H1 (cell line): ENCODE results near the gene CRABP2. TPM values are rescaled to one million over a fixed set of nuclear protein-coding genes. Genes with fewer than 3 reads are reported as not detected.

Experiments used
- CTCF ChIA-PET: fragments of 300-600 bp; sonication (Branson Sonifier 250); formaldehyde crosslinking; loops from one replicate; lab custom pipeline; 2021; ENCODE audit not compliant: partially characterized antibody; lab: Charles Lee
- POLR2A ChIA-PET: fragments of 300-600 bp; sonication (Branson Sonifier 250); formaldehyde crosslinking; loops from one replicate; lab custom pipeline; 2021; ENCODE audit warnings: inconsistent platforms; ENCODE audit not compliant: partially characterized antibody; lab: Charles Lee
- DNase-seq, 2 experiments: peaks; one replicate each; pipeline versions ENCODE4 v3.0.0 to v3.0.0-alpha.2; 2010 to 2022; ENCODE audit warnings: low spot score in 2 of 2, low read depth in 1 of 2, mixed read lengths in 1 of 2
- FAIRE-seq: peaks from 2 replicates; lab custom pipeline; 2011; peaks lifted over from hg19 to GRCh38; lab: Jason Lieb, UNC
- H2AFZ ChIP-seq: 2 replicates; pipeline ENCODE4 v1.8.1; 2012; ENCODE audit warnings: low read length, inconsistent platforms
- H2AK5ac ChIP-seq: 2 replicates; pipeline ENCODE4 v1.6.1; 2013; ENCODE audit warnings: low read depth, low read length
- H2BK120ac ChIP-seq: replicated peaks from 2 replicates; pipeline ENCODE3; 2013; ENCODE audit warnings: low read depth, low read length, inconsistent platforms
- H2BK12ac ChIP-seq: 2 replicates; pipeline ENCODE4 v1.6.1; 2013; ENCODE audit warnings: low read depth, low read length
- H2BK15ac ChIP-seq: 2 replicates; pipeline ENCODE4 v1.6.1; 2013; ENCODE audit warnings: low read length
- H2BK20ac ChIP-seq: 2 replicates; pipeline ENCODE4 v1.6.1; 2013; ENCODE audit warnings: low read length
- H2BK5ac ChIP-seq: 2 replicates; pipeline ENCODE4 v1.6.1; 2013; ENCODE audit warnings: low read depth, low read length
- H3K14ac ChIP-seq: 2 replicates; pipeline ENCODE4 v1.6.1; 2013; ENCODE audit warnings: inconsistent platforms; ENCODE audit not compliant: insufficient read length
- H3K18ac ChIP-seq: 2 replicates; pipeline ENCODE4 v1.6.1; 2013; ENCODE audit warnings: low read length; ENCODE audit errors: extremely low read depth
- H3K23ac ChIP-seq: 2 replicates; pipeline ENCODE4 v1.6.1; 2013; ENCODE audit warnings: inconsistent platforms; ENCODE audit not compliant: insufficient read length
- H3K23me2 ChIP-seq: 2 replicates; pipeline ENCODE4 v1.6.1; 2013; ENCODE audit warnings: low read depth, low read length
- H3K27ac ChIP-seq: 2 replicates; pipeline ENCODE4 v1.6.1; 2011; ENCODE audit warnings: low read depth, low read length, inconsistent platforms
- H3K27me3 ChIP-seq, 4 experiments: replicated peaks in 1 of 4; 1 replicate in 1 of 4; 2 replicates in 3 of 4; pipeline versions ENCODE4 v1.6.1 to v1.8.1; 2011 to 2013; ENCODE audit warnings: low read length in 3 of 4, mild to moderate bottlenecking in 3 of 4, inconsistent platforms in 2 of 4, mixed read lengths in 2 of 4, moderate library complexity in 1 of 4; ENCODE audit not compliant: control insufficient read depth in 3 of 4, insufficient read depth in 3 of 4; ENCODE audit errors: extremely low read depth in 1 of 4
- H3K36me3 ChIP-seq, 4 experiments: 2 replicates each; pipeline versions ENCODE4 v1.6.1 to v1.8.1; 2011 to 2013; ENCODE audit warnings: mild to moderate bottlenecking in 4 of 4, low read length in 3 of 4, moderate library complexity in 2 of 4, control low read depth in 1 of 4, inconsistent platforms in 1 of 4; ENCODE audit not compliant: insufficient read depth in 4 of 4, control insufficient read depth in 2 of 4
- H3K4ac ChIP-seq: replicated peaks from 2 replicates; pipeline ENCODE3; 2013; ENCODE audit warnings: low read length, low read depth, mixed read lengths, inconsistent platforms; ENCODE audit not compliant: insufficient read length
- H3K4me1 ChIP-seq, 4 experiments: replicated peaks in 1 of 4; 1 replicate in 1 of 4; 2 replicates in 3 of 4; pipeline versions ENCODE4 v1.6.1 to v1.8.1; 2011 to 2013; ENCODE audit warnings: low read length in 3 of 4, inconsistent platforms in 2 of 4, mixed read lengths in 1 of 4; ENCODE audit not compliant: insufficient read depth in 4 of 4, control insufficient read depth in 3 of 4
- H3K4me2 ChIP-seq, 2 experiments: 2 replicates each; pipeline versions ENCODE4 v1.6.1 to v1.8.1; 2011 to 2013; ENCODE audit warnings: low read depth in 2 of 2, low read length in 2 of 2, control low read depth in 1 of 2, inconsistent platforms in 1 of 2, mild to moderate bottlenecking in 1 of 2; ENCODE audit not compliant: insufficient read depth in 1 of 2
- H3K4me3 ChIP-seq, 4 experiments: fragments of 200-600, 300-600 bp in 1 of 4; sonication (generic), shearing (Covaris generic), sonication (Bioruptor Twin) in 1 of 4; 2 replicates each; pipeline versions ENCODE4 v1.5.1 to v1.8.1; 2011 to 2016; ENCODE audit warnings: low read length in 4 of 4, low read depth in 3 of 4, control low read depth in 2 of 4, inconsistent platforms in 2 of 4, mild to moderate bottlenecking in 2 of 4, mixed read lengths in 1 of 4, moderate library complexity in 1 of 4; ENCODE audit not compliant: insufficient read depth in 2 of 4; ENCODE audit errors: extremely low read depth in 1 of 4
- H3K56ac ChIP-seq: replicated peaks from 2 replicates; pipeline ENCODE3; 2013; ENCODE audit warnings: low read depth, mild to moderate bottlenecking, mixed read lengths, low read length, inconsistent platforms; ENCODE audit not compliant: insufficient read length
- H3K79me1 ChIP-seq: 2 replicates; pipeline ENCODE4 v1.6.1; 2013; ENCODE audit warnings: low read depth, low read length, control low read depth
- H3K79me2 ChIP-seq, 2 experiments: 2 replicates each; pipeline versions ENCODE4 v1.6.1 to v1.8.1; 2012 to 2013; ENCODE audit warnings: low read length in 2 of 2, mild to moderate bottlenecking in 2 of 2, inconsistent platforms in 1 of 2; ENCODE audit not compliant: insufficient read depth in 2 of 2, control insufficient read depth in 1 of 2
- H3K9ac ChIP-seq, 4 experiments: replicated peaks in 1 of 4; 1 replicate in 1 of 4; 2 replicates in 3 of 4; pipeline versions ENCODE4 v1.6.1 to v1.8.1; 2011 to 2013; ENCODE audit warnings: low read depth in 3 of 4, low read length in 3 of 4, control low read depth in 2 of 4, mild to moderate bottlenecking in 2 of 4, moderate library complexity in 2 of 4, inconsistent platforms in 1 of 4; ENCODE audit errors: extremely low read depth in 1 of 4
- H3K9me3 ChIP-seq, 2 experiments: 2 replicates each; pipeline versions ENCODE4 v1.6.1 to v1.8.1; 2012 to 2013; ENCODE audit warnings: mild to moderate bottlenecking in 2 of 2, moderate library complexity in 2 of 2, control low read depth in 1 of 2, inconsistent platforms in 1 of 2, low read depth in 1 of 2, low read length in 1 of 2, mixed read lengths in 1 of 2; ENCODE audit not compliant: insufficient read depth in 2 of 2
- H4K20me1 ChIP-seq, 2 experiments: replicated peaks in 1 of 2; 2 replicates each; pipeline versions ENCODE3 to v1.8.1; 2011 to 2013; ENCODE audit warnings: inconsistent platforms in 2 of 2, low read length in 2 of 2, mild to moderate bottlenecking in 1 of 2; ENCODE audit not compliant: insufficient read depth in 2 of 2, control insufficient read depth in 1 of 2
- H4K5ac ChIP-seq: 2 replicates; pipeline ENCODE4 v1.6.1; 2013; ENCODE audit warnings: low read length, low read depth, mixed read lengths, inconsistent platforms; ENCODE audit not compliant: insufficient read length
- H4K8ac ChIP-seq: 2 replicates; pipeline ENCODE4 v1.8.0; 2013; ENCODE audit warnings: mild to moderate bottlenecking, moderate library complexity, low read length, inconsistent platforms; ENCODE audit not compliant: insufficient read depth; ENCODE audit errors: extremely low read depth
- H4K91ac ChIP-seq: replicated peaks from 2 replicates; pipeline ENCODE3; 2013; ENCODE audit warnings: low read length, mixed read lengths, inconsistent platforms; ENCODE audit not compliant: insufficient read length
- BCL11A ChIP-seq, 2 experiments: IDR thresholded peaks; one replicate each; pipeline ENCODE4 v1.6.1; 2011; ENCODE audit warnings: low read depth in 2 of 2, low read length in 2 of 2, mild to moderate bottlenecking in 2 of 2
- GABPA ChIP-seq: IDR thresholded peaks from 2 replicates; pipeline ENCODE4 v1.6.1; 2011; ENCODE audit warnings: mild to moderate bottlenecking, low read length, moderate library complexity, borderline replicate concordance; ENCODE audit not compliant: insufficient read depth
- GTF2F1 ChIP-seq: IDR thresholded peaks from 2 replicates; pipeline ENCODE4 v1.6.1; 2012; ENCODE audit warnings: low read depth, low read length, improper control_type of control experiment, borderline replicate concordance
- HDAC2 ChIP-seq, 2 experiments: fragments of 300-600 bp in 1 of 2; sonication (generic) in 1 of 2; IDR thresholded peaks; 2 replicates each; pipeline ENCODE4 v1.6.1; 2011 to 2012; ENCODE audit warnings: low read depth in 2 of 2, low read length in 2 of 2, mild to moderate bottlenecking in 2 of 2, moderate library complexity in 2 of 2, borderline replicate concordance in 1 of 2, inconsistent platforms in 1 of 2
- KDM1A ChIP-seq: fragments of 200-600, 300-600 bp; sonication (generic); IDR thresholded peaks from 2 replicates; pipeline ENCODE4 v1.7.1; 2016; ENCODE audit warnings: mild to moderate bottlenecking, low read length, borderline replicate concordance
- POLR2A ChIP-seq, 2 experiments: IDR thresholded peaks; 1 replicate in 1 of 2; 2 replicates in 1 of 2; pipeline ENCODE4 v1.6.1; 2011; ENCODE audit warnings: low read depth in 2 of 2, low read length in 2 of 2, mild to moderate bottlenecking in 2 of 2; ENCODE audit errors: control extremely low read depth in 1 of 2
- SIX5 ChIP-seq: IDR thresholded peaks from 2 replicates; pipeline ENCODE4 v1.6.1; 2011; ENCODE audit warnings: mild to moderate bottlenecking, low read depth, low read length
- TEAD4 ChIP-seq: IDR thresholded peaks from 2 replicates; pipeline ENCODE4 v1.6.1; 2012; ENCODE audit warnings: low read depth, low read length, inconsistent platforms, mixed read lengths
- ZNF274 ChIP-seq: IDR thresholded peaks from 2 replicates; pipeline ENCODE4 v1.7.0; 2012; ENCODE audit warnings: low read length, borderline replicate concordance; ENCODE audit errors: extremely low read depth
- WGBS, 2 experiments: shearing (Covaris generic) in 1 of 2; methylation state at CpG; one replicate each; pipeline versions ENCODE4 v1.1.6 to v1.1.7; 2013 to 2015; ENCODE audit warnings: low lambda C conversion rate in 2 of 2, mixed read lengths in 2 of 2, inconsistent platforms in 1 of 2, low coverage in 1 of 2, missing lambda C conversion rate in 1 of 2; ENCODE audit not compliant: insufficient replicate concordance in 2 of 2, insufficient coverage in 1 of 2, insufficient read length in 1 of 2; ENCODE audit errors: extremely low coverage in 1 of 2, missing lambda C conversion rate in 1 of 2; 5-methylcytosine and 5-hydroxymethylcytosine counted together
- polyA plus RNA-seq, 7 experiments: library from polyadenylated mRNA; depleted of rRNA in 3 of 7; stranded (reverse) in 5 of 7; unstranded in 2 of 7; fragments of >200 nt in 5 of 7; fragments of 200-250 nt in 2 of 7; gene quantifications; 1 replicate in 5 of 7; 2 replicates in 1 of 7; 4 replicates in 1 of 7; pipeline versions ENCODE4 v1.2.1 to v1.2.3, GENCODE V29; 2011 to 2013; ENCODE audit warnings: missing spikeins in 2 of 7, mixed read lengths in 2 of 7
- total RNA-seq: library from RNA; stranded (reverse); fragmentation: NEBNext Ultra II Directional; extraction: Animal tissue kit (Norgen Biotek cat#: 25700); gene quantifications from 2 replicates; pipeline ENCODE4 v1.2.1, GENCODE V29; 2021
- TF ChIP-seq, protein P1 (sequence below): IDR thresholded peaks from 2 replicates; pipeline ENCODE4 v1.6.1; 2011; ENCODE audit warnings: low read depth, mild to moderate bottlenecking, low read length; ENCODE audit not compliant: insufficient read depth

CRABP2 gene
- total and polyA plus RNA-seq, 2 of the 8 experiments (the other 6 are each of a cell fraction or from before 2014, with no cell fraction given) = 69.2 to 119 TPM

DNA sequence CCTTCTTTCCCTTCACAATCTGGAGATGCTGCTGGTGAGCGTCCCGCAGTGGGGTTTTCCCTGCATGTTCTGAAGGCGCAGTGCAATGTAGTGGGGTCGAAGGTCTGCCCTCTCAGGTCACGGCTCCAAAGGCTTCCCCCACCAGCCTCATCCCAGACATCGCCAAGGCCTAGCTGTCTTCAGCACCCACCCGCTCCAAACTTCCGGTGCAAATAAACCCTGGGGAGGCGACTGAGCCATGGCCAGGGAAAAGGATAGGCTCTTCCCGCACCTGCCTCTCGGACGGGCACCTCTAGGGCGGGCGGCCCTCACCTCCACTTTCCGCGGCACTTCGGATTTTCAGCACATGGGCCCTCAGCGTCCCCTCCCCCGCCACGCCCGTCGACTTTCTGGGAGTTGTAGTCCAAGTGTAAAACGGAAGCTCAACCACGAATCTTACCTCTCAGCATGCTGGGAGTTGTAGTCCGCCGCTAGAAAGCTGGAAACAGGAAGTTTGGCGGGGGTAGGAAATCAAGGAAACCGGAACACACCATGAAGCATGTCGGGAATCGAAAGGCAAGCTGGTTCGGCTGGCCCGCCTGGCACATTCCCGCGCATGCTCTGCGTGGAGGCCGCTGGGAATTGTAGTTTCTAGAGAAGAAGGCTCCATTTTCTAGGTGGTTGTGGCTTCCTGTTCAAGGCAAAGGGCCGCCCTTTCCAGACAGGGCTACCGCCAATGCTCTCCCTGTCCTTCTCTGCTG is 35.5 kb upstream of the CRABP2 start, which contains the start of gene MRPL24:
Gene MRPL24 (minus strand): TSS at position 348 of the 740 bp plus-strand sequence. CDS start 2,384 bp downstream, outside the sequence.
- Histone ChIP-seq H4K5ac (peak within 1 kb of the TSS; percentile 51), H2AK5ac (no peak within 1 kb of the TSS), H4K8ac (peak within 1 kb of the TSS; percentile 12), H3K18ac (peak within 1 kb of the TSS; percentile 34; the same call in 1 of the 2 replicates), H2BK5ac (peak within 1 kb of the TSS; percentile 81), H4K91ac (peak within 1 kb of the TSS; percentile 30), H3K9me3 (no peaks in the 10 kb centered on the region), H3K4ac (peak within 1 kb of the TSS; percentile 29), H2BK20ac (no peak within 1 kb of the TSS), H3K79me2 (peaks cover 4 to 21% of the 10 kb centered on the region in 2 experiments), H2AFZ (peak within 1 kb of the TSS; percentile 39), H3K14ac (no peak within 1 kb of the TSS), H3K56ac (peak within 1 kb of the TSS; percentile 25), H3K36me3 (peaks cover 13 to 42% (median 14%) of the 10 kb centered on the region in 4 experiments; a peak in 7 of 8 replicates), H2BK15ac (peak within 1 kb of the TSS; percentile 48; the same call in 1 of the 2 replicates), H3K23ac (no peak within 1 kb of the TSS), H4K20me1 (peaks cover 0 to 2% of the 10 kb centered on the region in 2 experiments), H3K23me2 (peaks cover 2% of the 10 kb centered on the region; the same call in 1 of the 2 replicates), H3K27me3 (no peaks in the 10 kb centered on the region), H2BK120ac (no peak within 1 kb of the TSS), H3K27ac (peak within 1 kb of the TSS; percentile 72), H3K9ac (peak within 1 kb of the TSS; percentile 72 to 82 (median 78)), H3K79me1 (peaks cover 5% of the 10 kb centered on the region), H3K4me1 (peaks cover 3 to 15% (median 6%) of the 10 kb centered on the region in 4 experiments; a peak in 5 of 7 replicates), H2BK12ac (peak within 1 kb of the TSS; percentile 40), H3K4me2 (peak within 1 kb of the TSS; percentile 68 to 83), H3K4me3 (peak within 1 kb of the TSS; percentile 55 to 95 (median 84))
- CTCF ChIA-PET = interaction anchor here (0.6 to 6.6 kb wide), 6 partner anchors 14 to 122 kb away, joined by 4 to 76 read pairs (median 8); partner anchors contain the start of genes CRABP2, HAPLN2, ISG20L2 and METTL25B
- POLR2A ChIA-PET = interaction anchor here (0.6 to 10.7 kb wide), 20 partner anchors 10 to 140 kb away, joined by 3 to 214 read pairs (median 4); partner anchors contain the start of genes CRABP2, HDGF, ISG20L2 and METTL25B
- 2% methylated on average over 38 of the region's 38 CpGs; no CpG with 5 or more reads in 1 of the 2 experiments for WGBS, 2 experiments
- FAIRE-seq (peak; percentile 99), DNase-seq (peak; percentile 93 to 99)
- TF ChIP-seq POLR2A (IDR thresholded peaks at IDR 0.05; ENCODE audit: control extremely low read depth in 1 of 2, low read depth in 2 of 2, low read length in 2 of 2) (peak in 1 of 2 experiments; percentile 88; a peak in 2 of 3 replicates), TEAD4 (peak; percentile 63), ZNF274 (no peak), SIX5 (peak; percentile 97), GABPA (peak; percentile 98), KDM1A (no peak), BCL11A (IDR thresholded peaks at IDR 0.05; ENCODE audit: low read depth in 2 of 2, low read length in 2 of 2) (no peak), HDAC2 (IDR thresholded peaks at IDR 0.05; ENCODE audit: borderline replicate concordance in 1 of 2, low read depth in 2 of 2, low read length in 2 of 2) (0 out of 4 replicates have a peak, but pooled peaks of 1 of the 2 experiments have one; percentile 8), GTF2F1 (no peak)
- TF ChIP-seq, protein P1, sequence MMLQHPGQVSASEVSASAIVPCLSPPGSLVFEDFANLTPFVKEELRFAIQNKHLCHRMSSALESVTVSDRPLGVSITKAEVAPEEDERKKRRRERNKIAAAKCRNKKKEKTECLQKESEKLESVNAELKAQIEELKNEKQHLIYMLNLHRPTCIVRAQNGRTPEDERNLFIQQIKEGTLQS = 0 out of 2 replicates have a peak, but pooled peaks have one; percentile 2
